ENCODE results near the gene SLC30A10.
"Not testable (repeated sequence)": the region's sequence is repeated elsewhere in the genome, so short reads cannot be mapped to it uniquely, and the experiment has no call there.

- TF ChIP-seq EZH2 (IDR thresholded peaks at IDR 0.05; ENCODE audit: borderline replicate concordance, insufficient read depth, low read length, poor library complexity, severe bottlenecking); EP300 (conservative IDR thresholded peaks at IDR 0.05; ENCODE audit: poor library complexity, severe bottlenecking); SMC3 (conservative IDR thresholded peaks at IDR 0.05; ENCODE audit: poor library complexity); TAF1 (IDR thresholded peaks at IDR 0.05; ENCODE audit: low read depth); RAD21 (conservative IDR thresholded peaks at IDR 0.05): not testable (repeated sequence)
- TF ChIP-seq, protein P1, sequence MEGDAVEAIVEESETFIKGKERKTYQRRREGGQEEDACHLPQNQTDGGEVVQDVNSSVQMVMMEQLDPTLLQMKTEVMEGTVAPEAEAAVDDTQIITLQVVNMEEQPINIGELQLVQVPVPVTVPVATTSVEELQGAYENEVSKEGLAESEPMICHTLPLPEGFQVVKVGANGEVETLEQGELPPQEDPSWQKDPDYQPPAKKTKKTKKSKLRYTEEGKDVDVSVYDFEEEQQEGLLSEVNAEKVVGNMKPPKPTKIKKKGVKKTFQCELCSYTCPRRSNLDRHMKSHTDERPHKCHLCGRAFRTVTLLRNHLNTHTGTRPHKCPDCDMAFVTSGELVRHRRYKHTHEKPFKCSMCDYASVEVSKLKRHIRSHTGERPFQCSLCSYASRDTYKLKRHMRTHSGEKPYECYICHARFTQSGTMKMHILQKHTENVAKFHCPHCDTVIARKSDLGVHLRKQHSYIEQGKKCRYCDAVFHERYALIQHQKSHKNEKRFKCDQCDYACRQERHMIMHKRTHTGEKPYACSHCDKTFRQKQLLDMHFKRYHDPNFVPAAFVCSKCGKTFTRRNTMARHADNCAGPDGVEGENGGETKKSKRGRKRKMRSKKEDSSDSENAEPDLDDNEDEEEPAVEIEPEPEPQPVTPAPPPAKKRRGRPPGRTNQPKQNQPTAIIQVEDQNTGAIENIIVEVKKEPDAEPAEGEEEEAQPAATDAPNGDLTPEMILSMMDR (IDR thresholded peaks at IDR 0.05; ENCODE audit: poor library complexity, severe bottlenecking) = not testable (repeated sequence)
Measured at GRCh38 chr1:219888667-219889066, 39.7 kb downstream of the SLC30A10 start.

All from neural cell (in vitro differentiated cells).